ENCODE measurements around the gene PDIA5.

DNA sequence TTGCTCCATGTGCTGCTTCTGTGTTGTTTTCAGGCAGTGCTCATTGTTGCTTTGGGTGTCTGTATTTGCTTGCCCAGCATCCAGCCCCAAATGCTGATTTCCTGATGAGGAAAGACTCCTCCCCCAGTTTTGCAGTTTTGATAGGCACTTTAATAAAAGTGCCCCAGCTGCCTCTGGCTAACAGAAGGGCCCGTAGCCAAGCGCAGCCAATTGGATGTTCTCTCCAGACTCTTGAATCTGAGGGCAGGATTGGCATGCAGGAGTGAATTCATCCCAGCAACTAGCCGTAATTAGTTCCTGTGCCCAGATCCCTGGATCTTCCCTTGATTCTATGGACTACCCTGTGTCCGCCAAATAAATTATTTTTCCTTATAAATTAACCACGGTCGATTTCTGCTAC is 24.4 kb upstream of the PDIA5 start:
- TF ChIP-seq YY1 (IDR thresholded peaks at IDR 0.05; ENCODE audit: insufficient read depth, insufficient read length) (no peak), SUZ12 (IDR thresholded peaks at IDR 0.05; ENCODE audit: extremely low read depth, insufficient read depth, insufficient read length) (no peak)
